Measurements from ENCODE around the gene ANKDD1B. TPM values are rescaled to one million over a fixed set of nuclear protein-coding genes. Genes with fewer than 3 reads are reported as not detected.

The ANKDD1B gene
- total and polyA plus RNA-seq, 9 of the 15 experiments (the other 6 are each of a cell fraction or from before 2014, with no cell fraction given) = 0.04 to 0.29 (median 0.18) TPM; not detected in 1

DNA sequence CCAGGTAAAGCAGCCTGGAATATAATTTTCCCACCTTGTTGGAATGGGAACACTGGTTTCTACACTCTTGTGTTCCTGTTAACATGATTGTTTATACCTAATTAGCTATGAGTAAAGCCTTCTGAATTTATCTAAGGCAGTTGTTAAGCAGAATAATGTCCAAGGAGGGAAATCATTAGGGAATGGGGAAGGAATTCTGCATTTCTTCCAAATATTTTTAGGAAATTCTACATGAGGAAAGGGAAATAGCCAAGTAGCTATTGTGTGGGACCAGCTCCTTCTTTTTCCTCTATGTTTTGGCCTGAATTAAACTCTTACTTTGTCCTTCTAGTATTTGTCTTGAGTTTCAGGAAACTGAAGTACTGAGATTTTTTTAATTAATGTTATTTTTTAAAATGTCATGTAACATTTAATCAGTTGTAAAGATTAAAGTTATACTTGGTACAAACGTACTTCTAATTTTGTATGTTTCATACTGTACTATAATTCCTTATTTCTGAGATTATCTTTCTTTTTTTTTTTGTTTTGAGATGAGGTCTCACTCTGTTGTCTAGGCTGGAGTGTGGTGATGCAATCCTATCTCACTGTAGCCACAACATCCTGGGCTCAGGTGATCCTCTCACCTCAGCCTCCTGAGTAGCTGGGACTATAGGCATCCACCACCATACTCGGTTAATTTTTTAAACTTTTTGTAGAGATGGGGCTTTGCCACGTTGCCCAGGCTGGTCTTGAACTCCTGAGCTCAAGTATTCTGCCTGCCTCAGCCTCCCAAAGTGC lies 28.5 kb downstream of the ANKDD1B start:
- no TSS peak for BruUV-seq (replicated peaks)
- H3K4me3 ChIP-seq = no peak overlapping the region
- no peaks in the 10 kb centered on the region for H3K9me1 ChIP-seq (ENCODE audit: control insufficient read depth, insufficient read depth, low read length)
- no peak overlapping the region for H2AFZ ChIP-seq (ENCODE audit: low read depth, low read length)
- no peak overlapping the region for H3K4me2 ChIP-seq (ENCODE audit: insufficient read depth, low read length)
- no peak overlapping the region for H3K9ac ChIP-seq (ENCODE audit: insufficient read depth in 1 of 2, low read depth in 2 of 2, low read length in 2 of 2)
- WGBS (ENCODE audit: insufficient coverage, low coverage, missing lambda C conversion rate) = 7% methylated on average over 3 of the region's 3 CpGs
- H3K27me3 ChIP-seq (ENCODE audit: control insufficient read depth in 2 of 2, insufficient read depth in 2 of 2, low read length in 2 of 2) = no peaks in the 10 kb centered on the region
- no peaks in the 10 kb centered on the region for H3K36me3 ChIP-seq (ENCODE audit: control insufficient read depth, insufficient read depth, low read length)
- in situ Hi-C loops (cut with MboI) (no loop called here), intact Hi-C loops (cut with micrococcal nuclease) (no loop called here)
- DNase-seq (ENCODE audit: extremely low read depth in 1 of 4, low spot score in 3 of 4) (no peak), FAIRE-seq (no peak), ATAC-seq (no peak)
- no peaks in the 10 kb centered on the region for H3K4me1 ChIP-seq (replicated peaks in 1 of 2; ENCODE audit: control insufficient read depth in 2 of 2, insufficient read depth in 2 of 2, low read length in 2 of 2)
- POLR2A ChIA-PET = interaction anchor here (1.0 to 1.2 kb wide), 3 partner anchors 9 to 14 kb away, joined by 3 to 4 read pairs (median 4); no protein-coding TSS in a partner anchor
- H3K9me3 ChIP-seq (replicated peaks; ENCODE audit: control insufficient read depth, insufficient read depth, low read depth, low read length) = no peaks in the 10 kb centered on the region
- no peak overlapping the region for H3K27ac ChIP-seq (ENCODE audit: extremely low read depth, low read depth, low read length)
- H3K79me2 ChIP-seq (ENCODE audit: control insufficient read depth, insufficient read depth, low read length) = no peaks in the 10 kb centered on the region
- CTCF ChIA-PET (ENCODE audit: low intra/inter-chr PET ratio) = no interaction called here
- TF ChIP-seq, protein P1, sequence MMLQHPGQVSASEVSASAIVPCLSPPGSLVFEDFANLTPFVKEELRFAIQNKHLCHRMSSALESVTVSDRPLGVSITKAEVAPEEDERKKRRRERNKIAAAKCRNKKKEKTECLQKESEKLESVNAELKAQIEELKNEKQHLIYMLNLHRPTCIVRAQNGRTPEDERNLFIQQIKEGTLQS (IDR thresholded peaks at IDR 0.05) = peak; percentile 67
- TF ChIP-seq, protein P1 (CRISPR knock-in tag; conservative IDR thresholded peaks at IDR 0.05) = no peak
- TF ChIP-seq SMARCA5 (IDR thresholded peaks at IDR 0.05) = no peak
- H4K20me1 ChIP-seq (replicated peaks; ENCODE audit: control insufficient read depth, insufficient read depth, low read length) = no peaks in the 10 kb centered on the region

DNA sequence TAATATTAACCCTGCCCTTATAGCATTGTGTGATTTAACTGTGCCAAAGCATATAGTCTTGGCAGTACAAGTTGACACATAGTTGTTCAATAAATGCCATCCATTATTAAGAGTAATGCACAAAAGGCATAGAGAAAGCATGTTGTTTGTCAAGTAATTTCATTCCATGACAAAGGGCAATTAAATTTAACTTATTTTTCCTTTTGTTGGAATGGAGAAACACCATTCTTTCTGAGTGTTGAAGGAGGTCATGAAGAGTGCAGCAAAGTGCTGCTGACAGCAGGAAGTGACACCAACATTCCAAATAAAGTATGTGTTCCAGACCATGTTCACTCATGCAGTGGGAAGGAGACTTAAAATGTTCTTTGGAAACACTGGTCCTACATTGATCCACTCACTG lies 29.1 kb downstream of the ANKDD1B start:
- ChIA-PET CTCF (ENCODE audit: low intra/inter-chr PET ratio) (no interaction called here), POLR2A (no interaction called here)
- no peak overlapping the region for H3K9ac ChIP-seq (ENCODE audit: insufficient read depth in 1 of 2, low read depth in 2 of 2, low read length in 2 of 2)
- no TSS peak for BruUV-seq (replicated peaks)
- H3K27me3 ChIP-seq (ENCODE audit: control insufficient read depth in 2 of 2, insufficient read depth in 2 of 2, low read length in 2 of 2) = no peaks in the 10 kb centered on the region
- H4K20me1 ChIP-seq (replicated peaks; ENCODE audit: control insufficient read depth, insufficient read depth, low read length) = no peaks in the 10 kb centered on the region
- no peak overlapping the region for H3K4me3 ChIP-seq
- H3K9me3 ChIP-seq (replicated peaks; ENCODE audit: control insufficient read depth, insufficient read depth, low read depth, low read length) = no peaks in the 10 kb centered on the region
- in situ Hi-C loops (cut with MboI) (no loop called here), intact Hi-C loops (cut with micrococcal nuclease) (no loop called here)
- no peaks in the 10 kb centered on the region for H3K4me1 ChIP-seq (replicated peaks in 1 of 2; ENCODE audit: control insufficient read depth in 2 of 2, insufficient read depth in 2 of 2, low read length in 2 of 2)
- no peak overlapping the region for H3K4me2 ChIP-seq (ENCODE audit: insufficient read depth, low read length)
- no peak overlapping the region for H2AFZ ChIP-seq (ENCODE audit: low read depth, low read length)
- no peak overlapping the region for H3K27ac ChIP-seq (ENCODE audit: extremely low read depth, low read depth, low read length)
- H3K36me3 ChIP-seq (ENCODE audit: control insufficient read depth, insufficient read depth, low read length) = no peaks in the 10 kb centered on the region
- no peak for ATAC-seq
- H3K79me2 ChIP-seq (ENCODE audit: control insufficient read depth, insufficient read depth, low read length) = no peaks in the 10 kb centered on the region
- TF ChIP-seq, protein P2, sequence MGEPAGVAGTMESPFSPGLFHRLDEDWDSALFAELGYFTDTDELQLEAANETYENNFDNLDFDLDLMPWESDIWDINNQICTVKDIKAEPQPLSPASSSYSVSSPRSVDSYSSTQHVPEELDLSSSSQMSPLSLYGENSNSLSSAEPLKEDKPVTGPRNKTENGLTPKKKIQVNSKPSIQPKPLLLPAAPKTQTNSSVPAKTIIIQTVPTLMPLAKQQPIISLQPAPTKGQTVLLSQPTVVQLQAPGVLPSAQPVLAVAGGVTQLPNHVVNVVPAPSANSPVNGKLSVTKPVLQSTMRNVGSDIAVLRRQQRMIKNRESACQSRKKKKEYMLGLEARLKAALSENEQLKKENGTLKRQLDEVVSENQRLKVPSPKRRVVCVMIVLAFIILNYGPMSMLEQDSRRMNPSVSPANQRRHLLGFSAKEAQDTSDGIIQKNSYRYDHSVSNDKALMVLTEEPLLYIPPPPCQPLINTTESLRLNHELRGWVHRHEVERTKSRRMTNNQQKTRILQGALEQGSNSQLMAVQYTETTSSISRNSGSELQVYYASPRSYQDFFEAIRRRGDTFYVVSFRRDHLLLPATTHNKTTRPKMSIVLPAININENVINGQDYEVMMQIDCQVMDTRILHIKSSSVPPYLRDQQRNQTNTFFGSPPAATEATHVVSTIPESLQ (CRISPR knock-in tag; IDR thresholded peaks at IDR 0.05) = no peak
- TF ChIP-seq ZNF23 (CRISPR knock-in tag; IDR thresholded peaks at IDR 0.05) = no peak
- TF ChIP-seq XRCC3 (IDR thresholded peaks at IDR 0.05) = no peak
- TF ChIP-seq EP300 (IDR thresholded peaks at IDR 0.05; ENCODE audit: low read length) = no peak
- no peak for TF ChIP-seq TBL1XR1 (IDR thresholded peaks at IDR 0.05; ENCODE audit: low read length in 2 of 2)
- TF ChIP-seq, protein P3, sequence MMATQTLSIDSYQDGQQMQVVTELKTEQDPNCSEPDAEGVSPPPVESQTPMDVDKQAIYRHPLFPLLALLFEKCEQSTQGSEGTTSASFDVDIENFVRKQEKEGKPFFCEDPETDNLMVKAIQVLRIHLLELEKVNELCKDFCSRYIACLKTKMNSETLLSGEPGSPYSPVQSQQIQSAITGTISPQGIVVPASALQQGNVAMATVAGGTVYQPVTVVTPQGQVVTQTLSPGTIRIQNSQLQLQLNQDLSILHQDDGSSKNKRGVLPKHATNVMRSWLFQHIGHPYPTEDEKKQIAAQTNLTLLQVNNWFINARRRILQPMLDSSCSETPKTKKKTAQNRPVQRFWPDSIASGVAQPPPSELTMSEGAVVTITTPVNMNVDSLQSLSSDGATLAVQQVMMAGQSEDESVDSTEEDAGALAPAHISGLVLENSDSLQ (IDR thresholded peaks at IDR 0.05) = no peak
- no peak for TF ChIP-seq CBFA2T3 (IDR thresholded peaks at IDR 0.05)
- no peak for TF ChIP-seq KLF16 (IDR thresholded peaks at IDR 0.05)
- TF ChIP-seq, protein P4, sequence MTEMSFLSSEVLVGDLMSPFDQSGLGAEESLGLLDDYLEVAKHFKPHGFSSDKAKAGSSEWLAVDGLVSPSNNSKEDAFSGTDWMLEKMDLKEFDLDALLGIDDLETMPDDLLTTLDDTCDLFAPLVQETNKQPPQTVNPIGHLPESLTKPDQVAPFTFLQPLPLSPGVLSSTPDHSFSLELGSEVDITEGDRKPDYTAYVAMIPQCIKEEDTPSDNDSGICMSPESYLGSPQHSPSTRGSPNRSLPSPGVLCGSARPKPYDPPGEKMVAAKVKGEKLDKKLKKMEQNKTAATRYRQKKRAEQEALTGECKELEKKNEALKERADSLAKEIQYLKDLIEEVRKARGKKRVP (CRISPR knock-in tag; IDR thresholded peaks at IDR 0.05) = no peak
- FAIRE-seq = no peak
- no peaks in the 10 kb centered on the region for H3K9me1 ChIP-seq (ENCODE audit: control insufficient read depth, insufficient read depth, low read length)
- DNase-seq (ENCODE audit: extremely low read depth in 1 of 4, low spot score in 3 of 4) = no peak

Measured in K562 (cell line).